NCI-H128 (cell line): ENCODE results near the gene AGBL3.

Source experiments
- DNase-seq: peaks from one replicate; lab custom pipeline; 2025; ENCODE audit not compliant: unreplicated experiment; lab: John Stamatoyannopoulos, UW

AGBL3 gene

DNA sequence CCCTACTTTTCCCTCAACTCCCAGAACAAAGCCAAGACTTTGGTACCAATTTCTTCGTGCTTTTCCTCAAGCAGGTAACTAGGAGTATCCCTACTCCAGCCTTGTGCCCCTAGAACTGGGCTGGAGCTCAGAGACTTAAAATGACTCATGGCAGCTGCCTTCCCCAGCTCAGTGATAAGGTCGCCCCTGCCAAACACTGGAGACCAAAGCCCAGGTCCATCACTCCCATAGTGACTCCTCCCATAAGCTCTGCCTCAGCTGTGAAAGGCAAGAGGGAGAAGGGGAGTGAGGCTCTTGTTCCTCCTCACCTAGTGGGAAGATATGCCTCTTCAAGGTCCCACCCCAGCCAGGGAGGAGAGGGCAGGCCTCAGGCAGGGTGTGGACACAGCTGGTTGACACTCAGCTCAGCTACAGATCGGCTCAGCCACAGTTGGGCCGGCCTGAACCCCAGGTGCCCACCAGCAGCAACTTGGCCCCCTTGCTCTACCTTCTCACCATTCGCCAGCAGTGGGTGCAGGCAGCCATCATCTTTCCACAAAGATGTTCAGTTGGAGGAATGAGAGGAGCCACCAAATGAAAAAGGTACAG, 198.0 kb downstream of the AGBL3 start:
- no peak for DNase-seq
